Keratinocyte (primary cell): Measurements from ENCODE around the gene UPK3A. TPM values are rescaled to one million over a fixed set of nuclear protein-coding genes. Genes with fewer than 3 reads are reported as not detected.

Experiments
- DNase-seq: peaks from one replicate; pipeline ENCODE4 v3.0.0-alpha.2; 2011; ENCODE audit warnings: low read depth, missing footprints, low spot score
- FAIRE-seq: peaks from 2 replicates; lab custom pipeline; 2011; peaks lifted over from hg19 to GRCh38; lab: Jason Lieb, UNC
- H2AFZ ChIP-seq: 2 replicates; pipeline ENCODE4 v1.6.0; 2012; ENCODE audit warnings: low read length, control low read depth, inconsistent platforms; ENCODE audit not compliant: control insufficient read depth
- H3K27ac ChIP-seq: 2 replicates; pipeline ENCODE4 v1.5.1; 2011; ENCODE audit warnings: low read length; ENCODE audit not compliant: control insufficient read depth, insufficient read depth
- H3K27me3 ChIP-seq: 3 replicates; pipeline ENCODE4 v1.6.0; 2011; ENCODE audit warnings: low read length; ENCODE audit not compliant: control insufficient read depth, insufficient read depth; ENCODE audit errors: extremely low read depth
- H3K36me3 ChIP-seq, 2 experiments: 2 replicates in 1 of 2; 3 replicates in 1 of 2; pipeline ENCODE4 v1.5.1; 2011; ENCODE audit warnings: low read length in 2 of 2, mild to moderate bottlenecking in 1 of 2; ENCODE audit not compliant: control insufficient read depth in 2 of 2, insufficient read depth in 2 of 2; ENCODE audit errors: extremely low read depth in 1 of 2
- H3K4me1 ChIP-seq: 3 replicates; pipeline ENCODE4 v1.5.1; 2011; ENCODE audit warnings: low read length; ENCODE audit not compliant: control insufficient read depth, insufficient read depth; ENCODE audit errors: extremely low read depth
- H3K4me2 ChIP-seq: 3 replicates; pipeline ENCODE4 v1.6.0; 2011; ENCODE audit warnings: low read depth, low read length; ENCODE audit not compliant: control insufficient read depth, insufficient read depth; ENCODE audit errors: extremely low read depth
- H3K4me3 ChIP-seq, 3 experiments: fragments of 200-600 bp in 1 of 3; sonication (generic) in 1 of 3; 2 replicates in 2 of 3; 3 replicates in 1 of 3; pipeline ENCODE4 v1.5.1; 2011 to 2016; ENCODE audit warnings: low read length in 3 of 3, mild to moderate bottlenecking in 3 of 3, control low read depth in 2 of 3, inconsistent platforms in 1 of 3, low read depth in 1 of 3, mixed read lengths in 1 of 3, mixed run types in 1 of 3, moderate library complexity in 1 of 3; ENCODE audit not compliant: control insufficient read depth in 2 of 3, insufficient read depth in 2 of 3; ENCODE audit errors: extremely low read depth in 1 of 3
- H3K79me2 ChIP-seq: 2 replicates; pipeline ENCODE4 v1.6.0; 2012; ENCODE audit warnings: low read length; ENCODE audit not compliant: control insufficient read depth, insufficient read depth
- H3K9ac ChIP-seq: 3 replicates; pipeline ENCODE4 v1.6.0; 2011; ENCODE audit warnings: low read length; ENCODE audit not compliant: control insufficient read depth, insufficient read depth; ENCODE audit errors: extremely low read depth
- H3K9me1 ChIP-seq: 3 replicates; pipeline ENCODE4 v1.6.0; 2011; ENCODE audit warnings: low read length; ENCODE audit not compliant: control insufficient read depth, insufficient read depth; ENCODE audit errors: extremely low read depth
- H3K9me3 ChIP-seq: 2 replicates; pipeline ENCODE4 v1.5.1; 2012; ENCODE audit warnings: low read depth, low read length; ENCODE audit not compliant: control insufficient read depth
- H4K20me1 ChIP-seq: 3 replicates; pipeline ENCODE4 v1.6.0; 2011; ENCODE audit warnings: low read length; ENCODE audit not compliant: control insufficient read depth, insufficient read depth; ENCODE audit errors: extremely low read depth
- EZH2 ChIP-seq: IDR thresholded peaks from one replicate; pipeline ENCODE4 v1.6.1; 2012; ENCODE audit warnings: inconsistent platforms, mild to moderate bottlenecking, low read length, moderate library complexity
- dilution Hi-C: fragments of 300-500 bp; cut with MboI; formaldehyde crosslinking; loops from one replicate; pipeline ENCODE4 v1.7.0; 2020; ENCODE audit warnings: low sequenced_read_pairs; ENCODE audit not compliant: extremely low pct_ligation_motif_present
- polyA plus RNA-seq, 5 experiments: library from polyadenylated mRNA; depleted of rRNA in 3 of 5; stranded (reverse) in 3 of 5; stranded (forward) in 1 of 5; unstranded in 1 of 5; fragments of >200 nt; gene quantifications; 1 replicate in 1 of 5; 2 replicates in 3 of 5; 3 replicates in 1 of 5; pipeline versions ENCODE4 v1.2.1 to v1.2.3, GENCODE V29; 2011 to 2012; ENCODE audit warnings: missing spikeins in 2 of 5, low read depth in 1 of 5, low replicate concordance in 1 of 5
- TF ChIP-seq, protein P1 (sequence below), 3 experiments: IDR thresholded peaks in 1 of 3; conservative IDR thresholded peaks in 1 of 3; optimal IDR thresholded peaks in 1 of 3; 2 replicates in 2 of 3; 3 replicates in 1 of 3; pipeline versions ENCODE3 to v1.5.1; 2011; ENCODE audit warnings: low read length in 3 of 3, mild to moderate bottlenecking in 3 of 3, moderate library complexity in 2 of 3, control low read depth in 1 of 3, inconsistent platforms in 1 of 3; ENCODE audit not compliant: insufficient read depth in 2 of 3; ENCODE audit errors: extremely low read depth in 1 of 3

Gene UPK3A
- polyA plus RNA-seq, 1 donor (not counting 4 experiments of a cell fraction or from before 2014, with no cell fraction given), result not detected

DNA sequence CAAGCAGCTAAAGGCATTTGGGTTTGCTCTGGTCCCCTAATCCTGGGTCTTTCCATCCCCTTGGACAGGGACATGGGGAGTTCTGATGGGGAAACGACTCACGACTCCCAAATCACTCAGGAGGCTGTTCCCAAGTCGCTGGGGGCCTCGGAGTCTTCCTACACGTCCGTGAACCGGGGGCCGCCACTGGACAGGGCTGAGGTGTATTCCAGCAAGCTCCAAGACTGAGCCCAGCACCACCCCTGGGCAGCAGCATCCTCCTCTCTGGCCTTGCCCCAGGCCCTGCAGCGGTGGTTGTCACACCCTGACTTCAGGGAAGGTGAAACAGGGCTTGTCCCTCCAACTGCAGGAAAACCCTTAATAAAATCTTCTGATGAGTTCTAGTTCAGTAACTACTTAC is 10.7 kb downstream of the UPK3A start:
- no peak overlapping the region for H3K9ac ChIP-seq

DNA sequence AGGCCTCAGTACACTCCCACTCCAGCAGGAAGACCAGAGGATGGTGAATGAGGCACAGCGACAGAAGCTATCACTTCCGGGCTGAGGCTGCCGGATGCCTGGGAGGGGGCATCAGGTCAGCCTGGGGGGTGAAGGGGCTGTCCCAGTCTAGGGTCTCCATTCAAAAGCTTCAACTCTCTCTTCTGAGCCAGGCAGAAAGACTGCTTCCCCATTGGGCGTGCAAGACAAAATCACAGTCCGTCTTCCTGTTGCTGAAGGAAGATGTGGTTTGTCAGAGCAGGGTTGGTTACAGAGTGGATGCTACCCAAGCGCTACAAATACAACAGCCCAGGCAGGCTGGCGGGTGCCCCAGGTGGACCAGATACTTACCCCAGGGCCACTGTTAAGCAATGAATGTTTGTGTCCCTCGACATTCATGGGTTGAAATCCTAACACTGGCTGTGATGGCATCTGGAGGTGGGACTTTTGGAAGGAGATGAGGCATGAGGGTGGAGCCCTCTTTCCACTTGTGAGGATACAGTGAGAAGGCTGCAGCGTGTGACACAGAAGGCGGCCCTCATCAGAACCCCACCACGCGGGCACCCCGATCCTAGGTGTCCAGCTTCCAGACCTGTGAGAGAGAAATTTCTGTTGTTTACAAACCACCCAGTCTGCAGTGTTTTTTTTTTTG is 12.0 kb downstream of the UPK3A start:
- Histone ChIP-seq H3K9me3 (no peaks in the 10 kb centered on the region), H3K4me3 (no peak overlapping the region), H3K36me3 (no peaks in the 10 kb centered on the region), H4K20me1 (no peaks in the 10 kb centered on the region), H3K9me1 (no peaks in the 10 kb centered on the region), H3K9ac (no peak overlapping the region), H3K27me3 (peaks cover 22% of the 10 kb centered on the region), H3K4me2 (no peak overlapping the region), H3K27ac (no peak overlapping the region), H2AFZ (no peak overlapping the region), H3K79me2 (no peaks in the 10 kb centered on the region), H3K4me1 (no peaks in the 10 kb centered on the region)
- no peak for FAIRE-seq
- DNase-seq, result no peak
- TF ChIP-seq, protein P1, sequence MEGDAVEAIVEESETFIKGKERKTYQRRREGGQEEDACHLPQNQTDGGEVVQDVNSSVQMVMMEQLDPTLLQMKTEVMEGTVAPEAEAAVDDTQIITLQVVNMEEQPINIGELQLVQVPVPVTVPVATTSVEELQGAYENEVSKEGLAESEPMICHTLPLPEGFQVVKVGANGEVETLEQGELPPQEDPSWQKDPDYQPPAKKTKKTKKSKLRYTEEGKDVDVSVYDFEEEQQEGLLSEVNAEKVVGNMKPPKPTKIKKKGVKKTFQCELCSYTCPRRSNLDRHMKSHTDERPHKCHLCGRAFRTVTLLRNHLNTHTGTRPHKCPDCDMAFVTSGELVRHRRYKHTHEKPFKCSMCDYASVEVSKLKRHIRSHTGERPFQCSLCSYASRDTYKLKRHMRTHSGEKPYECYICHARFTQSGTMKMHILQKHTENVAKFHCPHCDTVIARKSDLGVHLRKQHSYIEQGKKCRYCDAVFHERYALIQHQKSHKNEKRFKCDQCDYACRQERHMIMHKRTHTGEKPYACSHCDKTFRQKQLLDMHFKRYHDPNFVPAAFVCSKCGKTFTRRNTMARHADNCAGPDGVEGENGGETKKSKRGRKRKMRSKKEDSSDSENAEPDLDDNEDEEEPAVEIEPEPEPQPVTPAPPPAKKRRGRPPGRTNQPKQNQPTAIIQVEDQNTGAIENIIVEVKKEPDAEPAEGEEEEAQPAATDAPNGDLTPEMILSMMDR (optimal IDR thresholded peaks at IDR 0.05 in 1 of 3, IDR thresholded peaks at IDR 0.05 in 1 of 3, conservative IDR thresholded peaks at IDR 0.05 in 1 of 3; ENCODE audit: extremely low read depth in 1 of 3, insufficient read depth in 2 of 3, low read length in 3 of 3), result no peak
- no peak for TF ChIP-seq EZH2
- dilution Hi-C loops, result no loop called here

More for the DNA sequence above, 10.7 kb downstream of the UPK3A start:
- no peak overlapping the region for H3K4me3 ChIP-seq
- H2AFZ ChIP-seq, result no peak overlapping the region
- no peaks in the 10 kb centered on the region for H3K36me3 ChIP-seq
- FAIRE-seq (no peak), DNase-seq (no peak)
- no peak for TF ChIP-seq EZH2
- TF ChIP-seq, protein P1 (optimal IDR thresholded peaks at IDR 0.05 in 1 of 3, IDR thresholded peaks at IDR 0.05 in 1 of 3, conservative IDR thresholded peaks at IDR 0.05 in 1 of 3; ENCODE audit: extremely low read depth in 1 of 3, insufficient read depth in 2 of 3, low read length in 3 of 3), result no peak
- dilution Hi-C loops, result no loop called here
- no peak overlapping the region for H3K4me2 ChIP-seq
- no peaks in the 10 kb centered on the region for H4K20me1 ChIP-seq
- H3K9me1 ChIP-seq, result no peaks in the 10 kb centered on the region
- no peak overlapping the region for H3K27ac ChIP-seq
- no peaks in the 10 kb centered on the region for H3K9me3 ChIP-seq
- no peaks in the 10 kb centered on the region for H3K79me2 ChIP-seq
- no peaks in the 10 kb centered on the region for H3K4me1 ChIP-seq
- peaks cover 22% of the 10 kb centered on the region for H3K27me3 ChIP-seq
